ENCODE data around the gene ABI3BP. TPM values are rescaled to one million over a fixed set of nuclear protein-coding genes. Genes with fewer than 3 reads are reported as not detected.

ABI3BP gene
- total RNA-seq, 1 experiment from 2014 or later, result 0.15 TPM

- H3K27me3 ChIP-seq (ENCODE audit: insufficient read depth, low read length), result no peaks in the 10 kb centered on the region
Observed at GRCh38 chr3:100838157-100838556, 155.1 kb downstream of the ABI3BP start.

GRCh38 chr3:100836661-100837060, 156.6 kb downstream of the ABI3BP start:
- no peak overlapping the region for H3K4me3 ChIP-seq (replicated peaks in 1 of 2; ENCODE audit: low read depth in 1 of 2, low read length in 2 of 2)
- RAD21 ChIA-PET (ENCODE audit: low non-redundant PET in 1 of 2, low total read pairs in 2 of 2, uncharacterized antibody in 2 of 2, unreplicated experiment in 2 of 2), result no interaction called here
- no peaks in the 10 kb centered on the region for H4K20me1 ChIP-seq (ENCODE audit: insufficient read depth)
- H2AFZ ChIP-seq (ENCODE audit: low read depth, low read length, poor library complexity, severe bottlenecking), result no peak overlapping the region
- intact Hi-C loops (cut with micrococcal nuclease), result no loop called here
- no peak overlapping the region for H3K4me2 ChIP-seq (ENCODE audit: low read length)
- H3K9me3 ChIP-seq (ENCODE audit: control insufficient read depth in 1 of 2, insufficient read depth in 1 of 2, low read depth in 1 of 2, low read length in 2 of 2), result no peaks in the 10 kb centered on the region
- no peak for ATAC-seq
- no peaks in the 10 kb centered on the region for H3K4me1 ChIP-seq (ENCODE audit: control insufficient read depth in 1 of 2, insufficient read depth in 2 of 2, low read length in 2 of 2)
- POLR2A ChIA-PET, result no interaction called here
- H3K27me3 ChIP-seq (ENCODE audit: insufficient read depth, low read length), result no peaks in the 10 kb centered on the region
- BruUV-seq (replicated peaks), result no TSS peak
- no peak for DNase-seq (ENCODE audit: low read depth, low spot score)
- H3K9ac ChIP-seq (ENCODE audit: low read length), result no peak overlapping the region
- CTCF ChIA-PET, result interaction anchor here (1.3 kb wide), 1 partner anchor 40 kb away, joined by 3 read pairs; no protein-coding TSS in a partner anchor
- H3K79me2 ChIP-seq (ENCODE audit: insufficient read depth, low read length), result no peaks in the 10 kb centered on the region
- H3K36me3 ChIP-seq (ENCODE audit: control insufficient read depth in 1 of 2, insufficient read depth in 2 of 2, low read length in 2 of 2), result no peaks in the 10 kb centered on the region
- no peaks in the 10 kb centered on the region for H3K9me2 ChIP-seq (ENCODE audit: insufficient read depth)
- no peak for TF ChIP-seq FOSL1 (IDR thresholded peaks at IDR 0.05; ENCODE audit: low read depth)
- no peak for TF ChIP-seq CEBPB (IDR thresholded peaks at IDR 0.05; ENCODE audit: low read depth)
- H3K27ac ChIP-seq (ENCODE audit: low read depth, low read length), result no peak overlapping the region

More at GRCh38 chr3:100838157-100838556, 155.1 kb downstream of the ABI3BP start:
- DNase-seq (ENCODE audit: low read depth, low spot score) (no peak), ATAC-seq (no peak)
- H3K4me3 ChIP-seq (replicated peaks in 1 of 2; ENCODE audit: low read depth in 1 of 2, low read length in 2 of 2), result no peak overlapping the region
- H3K4me1 ChIP-seq (ENCODE audit: control insufficient read depth in 1 of 2, insufficient read depth in 2 of 2, low read length in 2 of 2), result no peaks in the 10 kb centered on the region
- no peak overlapping the region for H2AFZ ChIP-seq (ENCODE audit: low read depth, low read length, poor library complexity, severe bottlenecking)
- intact Hi-C loops (cut with micrococcal nuclease), result no loop called here
- TF ChIP-seq ATF3 (IDR thresholded peaks at IDR 0.05) (no peak), TCF7L2 (IDR thresholded peaks at IDR 0.05; ENCODE audit: borderline replicate concordance, extremely low read depth, insufficient read depth, insufficient read length) (no peak), SRF (IDR thresholded peaks at IDR 0.05; ENCODE audit: low read depth) (no peak), RAD21 (IDR thresholded peaks at IDR 0.05; ENCODE audit: low read depth) (no peak), EZH2 (IDR thresholded peaks at IDR 0.05) (no peak), CEBPB (IDR thresholded peaks at IDR 0.05; ENCODE audit: low read depth) (no peak), EGR1 (IDR thresholded peaks at IDR 0.05; ENCODE audit: low read depth) (no peak), POLR2AphosphoS5 (IDR thresholded peaks at IDR 0.05; ENCODE audit: low read depth, low read length) (no peak), EZH2phosphoT487 (IDR thresholded peaks at IDR 0.05; ENCODE audit: borderline replicate concordance) (no peak), FOSL1 (IDR thresholded peaks at IDR 0.05; ENCODE audit: low read depth) (no peak)
- TF ChIP-seq, protein P1, sequence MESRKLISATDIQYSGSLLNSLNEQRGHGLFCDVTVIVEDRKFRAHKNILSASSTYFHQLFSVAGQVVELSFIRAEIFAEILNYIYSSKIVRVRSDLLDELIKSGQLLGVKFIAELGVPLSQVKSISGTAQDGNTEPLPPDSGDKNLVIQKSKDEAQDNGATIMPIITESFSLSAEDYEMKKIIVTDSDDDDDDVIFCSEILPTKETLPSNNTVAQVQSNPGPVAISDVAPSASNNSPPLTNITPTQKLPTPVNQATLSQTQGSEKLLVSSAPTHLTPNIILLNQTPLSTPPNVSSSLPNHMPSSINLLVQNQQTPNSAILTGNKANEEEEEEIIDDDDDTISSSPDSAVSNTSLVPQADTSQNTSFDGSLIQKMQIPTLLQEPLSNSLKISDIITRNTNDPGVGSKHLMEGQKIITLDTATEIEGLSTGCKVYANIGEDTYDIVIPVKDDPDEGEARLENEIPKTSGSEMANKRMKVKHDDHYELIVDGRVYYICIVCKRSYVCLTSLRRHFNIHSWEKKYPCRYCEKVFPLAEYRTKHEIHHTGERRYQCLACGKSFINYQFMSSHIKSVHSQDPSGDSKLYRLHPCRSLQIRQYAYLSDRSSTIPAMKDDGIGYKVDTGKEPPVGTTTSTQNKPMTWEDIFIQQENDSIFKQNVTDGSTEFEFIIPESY (IDR thresholded peaks at IDR 0.05; ENCODE audit: extremely low read depth, insufficient replicate concordance, low read length), result no peak
- H4K20me1 ChIP-seq (ENCODE audit: insufficient read depth), result no peaks in the 10 kb centered on the region
- RAD21 ChIA-PET (ENCODE audit: low non-redundant PET in 1 of 2, low total read pairs in 2 of 2, uncharacterized antibody in 2 of 2, unreplicated experiment in 2 of 2), result no interaction called here
- H3K4me2 ChIP-seq (ENCODE audit: low read length), result no peak overlapping the region
- H3K27ac ChIP-seq (ENCODE audit: low read depth, low read length), result no peak overlapping the region
- CTCF ChIA-PET, result no interaction called here
- BruUV-seq (replicated peaks), result no TSS peak
- H3K9me3 ChIP-seq (ENCODE audit: control insufficient read depth in 1 of 2, insufficient read depth in 1 of 2, low read depth in 1 of 2, low read length in 2 of 2), result no peaks in the 10 kb centered on the region
- no peaks in the 10 kb centered on the region for H3K9me2 ChIP-seq (ENCODE audit: insufficient read depth)
- H3K9ac ChIP-seq (ENCODE audit: low read length), result no peak overlapping the region
- POLR2A ChIA-PET, result no interaction called here
- no peaks in the 10 kb centered on the region for H3K36me3 ChIP-seq (ENCODE audit: control insufficient read depth in 1 of 2, insufficient read depth in 2 of 2, low read length in 2 of 2)
- no peaks in the 10 kb centered on the region for H3K79me2 ChIP-seq (ENCODE audit: insufficient read depth, low read length)
